Measurements from ENCODE around the gene RHOG.

DNA sequence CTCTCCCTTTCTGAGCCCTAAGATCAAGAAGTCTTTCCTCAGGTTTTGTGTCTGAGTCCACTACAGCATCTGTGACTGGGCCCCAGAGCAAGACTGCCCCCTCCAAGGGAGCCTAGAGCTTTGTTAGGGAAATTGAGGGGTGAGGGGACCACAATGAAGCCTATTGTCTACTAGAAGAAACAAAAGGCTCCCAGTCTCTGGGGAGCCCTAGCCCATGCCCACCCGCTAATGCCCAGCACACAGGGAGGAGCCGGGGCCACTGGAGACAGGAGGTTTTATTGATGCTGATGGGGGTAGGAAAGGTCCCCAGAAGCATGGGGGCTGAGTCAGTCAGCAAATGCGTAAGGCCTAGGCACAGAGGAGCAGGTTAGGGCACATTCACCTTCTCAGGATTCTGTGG is 14.0 kb downstream of the RHOG start:
- TF ChIP-seq, protein P1, sequence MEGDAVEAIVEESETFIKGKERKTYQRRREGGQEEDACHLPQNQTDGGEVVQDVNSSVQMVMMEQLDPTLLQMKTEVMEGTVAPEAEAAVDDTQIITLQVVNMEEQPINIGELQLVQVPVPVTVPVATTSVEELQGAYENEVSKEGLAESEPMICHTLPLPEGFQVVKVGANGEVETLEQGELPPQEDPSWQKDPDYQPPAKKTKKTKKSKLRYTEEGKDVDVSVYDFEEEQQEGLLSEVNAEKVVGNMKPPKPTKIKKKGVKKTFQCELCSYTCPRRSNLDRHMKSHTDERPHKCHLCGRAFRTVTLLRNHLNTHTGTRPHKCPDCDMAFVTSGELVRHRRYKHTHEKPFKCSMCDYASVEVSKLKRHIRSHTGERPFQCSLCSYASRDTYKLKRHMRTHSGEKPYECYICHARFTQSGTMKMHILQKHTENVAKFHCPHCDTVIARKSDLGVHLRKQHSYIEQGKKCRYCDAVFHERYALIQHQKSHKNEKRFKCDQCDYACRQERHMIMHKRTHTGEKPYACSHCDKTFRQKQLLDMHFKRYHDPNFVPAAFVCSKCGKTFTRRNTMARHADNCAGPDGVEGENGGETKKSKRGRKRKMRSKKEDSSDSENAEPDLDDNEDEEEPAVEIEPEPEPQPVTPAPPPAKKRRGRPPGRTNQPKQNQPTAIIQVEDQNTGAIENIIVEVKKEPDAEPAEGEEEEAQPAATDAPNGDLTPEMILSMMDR (IDR thresholded peaks at IDR 0.05), result no peak
- no peak for TF ChIP-seq POLR2A (IDR thresholded peaks at IDR 0.05)
- TF ChIP-seq POLR2AphosphoS5 (IDR thresholded peaks at IDR 0.05), result no peak
